Epidermal melanocyte (primary cell): Measurements from ENCODE around the gene IRX4.
"Not testable (repeated sequence)": the region's sequence is repeated elsewhere in the genome, so short reads cannot be mapped to it uniquely, and the experiment has no call there.

Experiments used
- DNase-seq: peaks from one replicate; pipeline ENCODE4 v3.0.0; 2011; ENCODE audit warnings: low spot score; ENCODE audit not compliant: insufficient read length

Gene IRX4

GRCh38 chr5:1860949-1861348, 21.8 kb downstream of the IRX4 start:
- no peak for DNase-seq

DNA sequence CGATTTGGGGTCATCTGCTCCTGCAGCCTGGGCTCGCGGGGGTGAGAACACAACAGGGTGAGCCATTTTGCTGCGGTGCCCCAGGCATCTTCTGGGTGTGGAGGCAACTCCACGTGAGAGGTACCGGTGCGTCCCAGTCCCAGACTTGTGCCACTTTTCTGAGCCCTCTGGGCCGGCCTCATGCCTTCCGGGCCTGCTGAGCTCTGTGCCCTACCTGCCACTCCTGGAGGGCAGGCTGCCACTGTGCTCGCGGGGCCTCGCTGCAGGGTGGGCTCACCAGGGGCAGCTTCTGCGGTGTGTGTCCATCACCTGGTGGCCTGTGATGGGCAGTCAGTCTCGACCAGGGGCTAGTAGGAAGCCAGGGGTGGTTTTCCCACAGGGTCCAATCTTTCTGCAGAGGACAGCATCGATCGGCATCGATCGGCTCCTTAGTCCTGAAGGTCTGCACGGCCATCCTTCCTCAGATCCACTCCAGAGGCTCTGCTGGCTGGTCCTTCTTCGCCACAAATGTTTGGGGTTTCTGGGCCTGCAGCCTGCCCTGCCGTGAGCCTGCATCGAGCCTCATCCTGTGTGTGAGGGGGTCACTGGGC, 22.6 kb downstream of the IRX4 start:
- DNase-seq: no peak

- DNase-seq: no peak
Observed at GRCh38 chr5:1859099-1859498, 23.6 kb downstream of the IRX4 start.

DNA sequence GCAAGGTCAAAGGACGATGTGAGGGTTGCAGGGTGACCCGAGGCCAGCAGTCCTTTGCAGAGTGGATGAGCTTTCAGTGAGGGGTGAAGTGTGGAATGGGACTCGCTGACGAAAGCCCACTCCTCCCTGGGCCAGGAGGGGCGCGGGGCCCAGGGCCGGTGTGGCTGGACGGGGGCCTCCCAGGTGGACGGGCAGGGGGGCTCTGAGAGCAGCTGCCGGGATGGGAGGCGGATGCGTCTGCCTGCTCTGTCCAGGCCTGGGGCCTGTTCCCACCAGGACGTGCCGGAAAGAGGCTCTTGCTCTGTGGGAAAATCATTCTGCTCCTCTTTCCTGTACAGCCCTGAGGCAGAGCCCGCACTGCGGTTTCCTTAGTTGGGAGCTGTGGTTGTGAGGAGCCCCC, 24.3 kb downstream of the IRX4 start:
- no peak for DNase-seq

DNA sequence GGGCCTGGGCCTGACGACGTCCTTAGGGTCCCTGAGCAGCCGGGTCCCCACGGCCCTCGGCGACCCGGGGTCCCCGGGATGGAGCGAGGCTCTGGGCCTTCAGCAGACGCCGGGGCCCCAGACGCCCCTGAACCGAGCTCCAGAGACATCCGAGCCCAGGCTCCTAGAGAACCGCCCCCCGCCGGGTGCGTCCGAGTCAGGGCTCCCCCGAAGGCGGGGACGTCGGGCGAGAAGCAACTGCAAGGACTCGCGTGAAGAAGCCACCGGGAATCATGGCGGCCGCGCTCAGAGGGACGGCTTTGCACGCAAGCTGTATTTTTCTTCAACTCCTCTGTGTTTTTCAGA, 25.5 kb downstream of the IRX4 start:
- no peak for DNase-seq

DNA sequence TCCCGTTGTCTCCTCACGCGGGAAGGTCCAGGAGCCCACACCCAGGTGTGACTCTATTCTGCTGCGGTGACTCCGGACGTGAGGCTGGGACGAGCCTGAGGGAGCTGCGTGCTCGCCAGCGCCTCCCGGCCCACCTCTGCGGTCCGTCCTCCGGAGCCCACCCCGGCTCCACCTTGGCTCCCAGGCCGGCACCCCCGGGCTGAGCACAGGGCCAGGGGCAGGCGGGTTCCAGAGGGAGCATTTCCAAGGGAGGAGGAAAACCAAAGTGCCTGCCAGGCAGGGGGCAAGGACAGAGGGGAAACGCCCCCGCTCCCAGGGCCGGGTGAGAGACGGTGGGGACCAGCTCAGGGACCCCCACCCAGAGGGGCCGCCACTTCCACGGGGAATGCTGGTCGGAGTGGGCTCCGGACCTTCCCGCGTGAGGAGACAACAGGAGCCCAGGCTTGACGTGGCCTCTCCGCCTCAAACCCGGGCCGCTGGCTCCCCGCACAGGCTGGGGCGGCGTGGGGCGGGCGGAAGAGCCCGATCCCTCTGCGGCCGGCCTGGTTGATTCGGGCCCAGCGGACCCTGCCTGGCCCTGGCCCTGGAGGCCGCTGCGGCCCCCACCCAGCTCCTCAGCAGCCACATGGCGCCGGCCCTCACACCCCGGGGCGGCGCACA, 26.0 kb downstream of the IRX4 start:
- DNase-seq: no peak

DNA sequence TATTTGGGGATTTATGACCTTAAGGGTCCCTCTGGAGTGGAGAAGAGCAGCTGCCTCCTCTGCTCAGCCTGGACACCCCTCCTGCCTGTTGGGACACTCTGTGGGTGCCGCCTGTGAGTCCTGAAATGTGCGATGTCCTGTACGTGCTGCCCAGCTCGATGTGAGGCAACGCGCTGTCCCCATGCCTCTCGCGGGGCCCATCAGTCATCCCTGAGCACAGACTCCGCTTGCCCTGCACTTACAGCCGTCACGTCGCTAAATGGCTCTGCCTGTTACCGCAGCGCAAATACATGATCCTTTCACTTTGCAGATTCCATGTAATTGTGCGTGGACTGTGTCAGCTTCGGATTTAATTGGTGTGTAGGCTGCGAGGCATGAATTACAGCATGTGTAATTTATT, 27.1 kb downstream of the IRX4 start:
- no peak for DNase-seq

- no peak for DNase-seq
Observed at GRCh38 chr5:1855075-1855474, 27.6 kb downstream of the IRX4 start.

- DNase-seq: no peak
Observed at GRCh38 chr5:1853531-1853930, 29.2 kb downstream of the IRX4 start.

- no peak for DNase-seq
Observed at GRCh38 chr5:1852324-1852947, 30.3 kb downstream of the IRX4 start.

DNA sequence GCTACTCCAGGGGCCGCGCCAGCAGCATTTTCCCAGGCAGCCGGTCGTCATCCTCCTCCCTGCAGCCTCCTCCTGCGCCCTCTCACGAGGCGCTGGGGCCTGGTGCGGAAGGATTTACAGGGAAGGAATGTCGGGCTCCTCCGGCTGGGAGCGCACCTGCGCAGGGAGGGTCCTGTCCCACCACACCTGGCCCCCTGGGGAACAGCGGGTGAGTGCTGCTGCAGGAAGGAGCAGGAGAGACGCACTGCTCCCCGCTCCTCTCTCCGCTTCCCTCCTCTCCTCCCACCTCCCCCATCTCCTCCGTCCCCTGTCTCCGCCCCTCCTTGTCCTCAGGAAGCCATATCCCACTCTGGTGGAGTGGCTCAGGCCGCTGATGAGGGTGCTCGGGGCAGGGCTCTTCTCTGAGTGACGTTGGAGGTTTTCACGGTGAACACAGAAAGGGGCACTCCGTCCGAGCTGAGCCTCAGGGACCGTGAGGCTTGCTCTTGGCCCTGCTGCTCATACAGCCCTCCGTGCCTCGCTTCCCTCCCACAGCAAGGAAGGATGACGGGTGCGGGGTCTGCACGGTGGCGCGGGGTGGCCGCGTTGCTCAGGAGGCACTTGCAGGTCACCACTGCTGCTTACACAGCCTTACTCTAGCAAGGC, 31.3 kb downstream of the IRX4 start:
- DNase-seq: no peak

- no peak for DNase-seq
Observed at GRCh38 chr5:1850324-1851154, 32.2 kb downstream of the IRX4 start.

- DNase-seq: no peak
Observed at GRCh38 chr5:1847611-1848010, 35.1 kb downstream of the IRX4 start.

DNA sequence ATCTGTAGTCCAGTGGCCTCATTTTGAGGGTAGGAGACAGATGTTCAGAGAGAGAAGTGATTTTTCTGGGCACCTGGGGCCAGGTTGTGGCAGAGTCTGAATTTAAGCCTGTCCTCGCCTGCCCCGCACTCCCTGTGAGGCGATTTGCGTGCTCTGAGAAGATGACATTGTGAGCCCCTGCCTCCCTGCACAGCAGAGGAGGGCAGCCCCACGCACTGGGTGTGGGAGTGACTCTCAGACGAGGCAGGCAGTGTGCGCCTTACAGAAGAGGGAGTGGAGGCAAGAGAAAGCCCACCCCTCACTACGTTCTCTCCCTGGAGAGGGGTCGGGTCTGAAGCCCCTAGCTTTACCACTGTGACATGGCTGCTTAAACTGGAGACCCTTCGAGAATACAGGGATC, 35.7 kb downstream of the IRX4 start:
- no peak for DNase-seq

DNA sequence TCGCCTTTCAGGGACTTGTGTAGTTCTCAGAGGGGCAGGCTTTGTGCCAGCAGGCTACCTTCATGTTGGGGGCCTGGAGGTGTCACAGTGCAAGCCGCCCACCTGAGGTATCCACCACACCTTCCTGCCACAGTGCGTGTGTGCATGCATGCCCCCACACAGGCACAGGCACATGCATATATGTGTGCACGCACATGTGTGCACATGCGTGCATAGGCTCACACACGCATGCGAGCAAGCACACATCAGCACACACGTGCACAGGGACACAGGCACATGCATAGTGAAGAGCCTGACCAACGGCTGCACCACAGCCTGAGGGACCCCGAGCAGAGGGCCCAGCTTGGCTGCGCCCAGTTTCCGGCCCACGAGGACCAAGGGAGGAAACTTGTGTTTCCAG, 36.1 kb downstream of the IRX4 start:
- DNase-seq: no peak

DNA sequence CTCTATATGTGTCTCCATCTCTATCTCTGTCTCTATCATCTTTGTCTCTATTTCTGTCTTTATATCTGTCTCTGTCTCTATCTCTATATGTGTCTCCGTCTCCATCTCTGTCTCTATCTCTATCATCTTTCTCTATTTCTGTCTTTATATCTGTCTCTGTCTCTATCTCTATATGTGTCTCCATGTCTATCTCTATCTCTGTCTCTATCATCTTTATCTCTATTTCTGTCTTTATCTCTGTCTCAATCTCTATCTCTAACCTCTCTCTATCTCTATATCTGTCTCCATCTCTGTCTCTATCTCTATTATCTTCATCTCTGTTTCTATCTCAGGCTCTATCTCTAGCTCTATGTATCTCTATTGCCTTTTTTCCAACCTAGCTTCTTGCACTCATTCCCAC, 37.0 kb downstream of the IRX4 start:
- no peak for DNase-seq

GRCh38 chr5:1844708-1845436, 37.9 kb downstream of the IRX4 start:
- no peak for DNase-seq

- DNase-seq: not testable (repeated sequence)
Observed at GRCh38 chr5:1843761-1844160, 39.0 kb downstream of the IRX4 start.

- DNase-seq: no peak
Observed at GRCh38 chr5:1842004-1842819, 40.5 kb downstream of the IRX4 start.
